ENCODE measurements around the gene IFT81. TPM values are rescaled to one million over a fixed set of nuclear protein-coding genes. Genes with fewer than 3 reads are reported as not detected.

Gene IFT81
- polyA plus RNA-seq, 1 of the 3 experiments (the other 2 are of a cell fraction), result 7.9 TPM

GRCh38 chr12:110141389-110141788 is 17.2 kb downstream of the IFT81 start:
- no peak overlapping the region for H3K4me2 ChIP-seq
- H3K27ac ChIP-seq (ENCODE audit: low read depth in 2 of 2, low read length in 1 of 2), result no peak overlapping the region

More at GRCh38 chr12:110141389-110141788, 17.2 kb downstream of the IFT81 start:
- Histone ChIP-seq H3K9ac (no peak overlapping the region), H4K20me1 (ENCODE audit: insufficient read depth) (no peaks in the 10 kb centered on the region), H3K9me3 (no peaks in the 10 kb centered on the region), H3K9me2 (no peaks in the 10 kb centered on the region), H2AFZ (ENCODE audit: low read depth) (no peak overlapping the region), H3F3A (replicated peaks; ENCODE audit: insufficient read depth) (peaks cover 7% of the 10 kb centered on the region), H3K79me2 (ENCODE audit: insufficient read depth) (no peaks in the 10 kb centered on the region), H3K27me3 (ENCODE audit: insufficient read depth) (no peaks in the 10 kb centered on the region), H3K4me3 (ENCODE audit: low read depth in 2 of 2, low read length in 1 of 2) (no peak overlapping the region), H3K36me3 (replicated peaks in 1 of 2; ENCODE audit: control insufficient read depth in 1 of 2, insufficient read depth in 2 of 2, low read length in 1 of 2) (peaks cover 18 to 49% of the 10 kb centered on the region in 2 experiments), H3K4me1 (ENCODE audit: control insufficient read depth in 1 of 2, insufficient read depth in 2 of 2, low read depth in 1 of 2, low read length in 1 of 2) (no peaks in the 10 kb centered on the region)
- TF ChIP-seq RXRA (IDR thresholded peaks at IDR 0.05; ENCODE audit: borderline replicate concordance, low read depth) (no peak), USF2 (IDR thresholded peaks at IDR 0.05; ENCODE audit: borderline replicate concordance, low read depth, low read length) (no peak), YY1 (IDR thresholded peaks at IDR 0.05; ENCODE audit: low read depth) (no peak), ZBTB33 (IDR thresholded peaks at IDR 0.05; ENCODE audit: borderline replicate concordance, low read depth) (no peak), SMC3 (IDR thresholded peaks at IDR 0.05; ENCODE audit: low read depth, low read length) (no peak), EZH2phosphoT487 (IDR thresholded peaks at IDR 0.05; ENCODE audit: borderline replicate concordance, low read depth) (no peak), IRF3 (IDR thresholded peaks at IDR 0.05; ENCODE audit: low read depth, low read length) (no peak), RFX5 (IDR thresholded peaks at IDR 0.05; ENCODE audit: low read length) (no peak), PBX3 (IDR thresholded peaks at IDR 0.05) (no peak), POLR2AphosphoS5 (IDR thresholded peaks at IDR 0.05; ENCODE audit: low read depth, low read length) (no peak), RAD21 (IDR thresholded peaks at IDR 0.05; ENCODE audit: low read length) (no peak), NRF1 (IDR thresholded peaks at IDR 0.05; ENCODE audit: low read depth, low read length) (no peak), ELF1 (IDR thresholded peaks at IDR 0.05) (no peak), USF1 (IDR thresholded peaks at IDR 0.05; ENCODE audit: borderline replicate concordance, low read depth) (no peak), GABPA (IDR thresholded peaks at IDR 0.05; ENCODE audit: low read depth) (no peak), FOSL2 (IDR thresholded peaks at IDR 0.05; ENCODE audit: borderline replicate concordance, low read depth) (no peak)
- ChIA-PET CTCF (no interaction called here), POLR2A (no interaction called here)
- WGBS (ENCODE audit: low lambda C conversion rate), result 85% methylated on average over 6 of the region's 6 CpGs
- DNase-seq, result no peak
